ENCODE measurements around the gene EXOC6B. TPM values are rescaled to one million over a fixed set of nuclear protein-coding genes. Genes with fewer than 3 reads are reported as not detected.

Gene EXOC6B
- total and polyA plus RNA-seq, 2 of the 8 experiments (the other 6 are each of a cell fraction or from before 2014, with no cell fraction given), result 13.5 to 33.0 TPM

GRCh38 chr2:72796766-72797165, 29.1 kb downstream of the EXOC6B start:
- DNase-seq (ENCODE audit: low read depth in 1 of 2, low spot score in 2 of 2), result no peak
- Histone ChIP-seq H3K9me3 (ENCODE audit: insufficient read depth in 2 of 2, low read depth in 1 of 2, low read length in 1 of 2) (no peaks in the 10 kb centered on the region), H3K36me3 (ENCODE audit: control insufficient read depth in 2 of 4, insufficient read depth in 4 of 4, low read length in 3 of 4) (no peaks in the 10 kb centered on the region), H3K23ac (ENCODE audit: insufficient read length) (no peak overlapping the region), H3K4me2 (ENCODE audit: insufficient read depth in 1 of 2, low read depth in 2 of 2, low read length in 2 of 2) (no peak overlapping the region), H3K23me2 (ENCODE audit: low read depth, low read length) (no peaks in the 10 kb centered on the region), H3K56ac (replicated peaks; ENCODE audit: insufficient read length, low read depth, low read length) (no peak overlapping the region), H3K4me3 (ENCODE audit: extremely low read depth in 1 of 4, insufficient read depth in 2 of 4, low read depth in 3 of 4, low read length in 4 of 4) (no peak overlapping the region), H3K9ac (replicated peaks in 1 of 4; ENCODE audit: extremely low read depth in 1 of 4, low read depth in 3 of 4, low read length in 3 of 4) (no peak overlapping the region), H2AFZ (ENCODE audit: low read length) (no peak overlapping the region), H3K79me1 (ENCODE audit: low read depth, low read length) (no peaks in the 10 kb centered on the region), H3K4ac (replicated peaks; ENCODE audit: insufficient read length, low read depth, low read length) (no peak overlapping the region), H3K14ac (ENCODE audit: insufficient read length) (no peak overlapping the region), H2AK5ac (ENCODE audit: low read depth, low read length) (no peak overlapping the region), H2BK20ac (ENCODE audit: low read length) (no peak overlapping the region), H3K18ac (ENCODE audit: extremely low read depth, low read length) (no peak overlapping the region), H3K79me2 (ENCODE audit: control insufficient read depth in 1 of 2, insufficient read depth in 2 of 2, low read length in 2 of 2) (peaks cover 0 to 3% of the 10 kb centered on the region in 2 experiments; a peak in 2 of 4 replicates), H4K8ac (ENCODE audit: extremely low read depth, insufficient read depth, low read length) (no peak overlapping the region), H4K20me1 (replicated peaks in 1 of 2; ENCODE audit: control insufficient read depth in 1 of 2, insufficient read depth in 2 of 2, low read length in 2 of 2) (no peaks in the 10 kb centered on the region), H2BK15ac (ENCODE audit: low read length) (no peak overlapping the region), H2BK12ac (ENCODE audit: low read depth, low read length) (no peak overlapping the region), H4K5ac (ENCODE audit: insufficient read length, low read depth, low read length) (no peak overlapping the region), H4K91ac (replicated peaks; ENCODE audit: insufficient read length, low read length) (no peak overlapping the region), H2BK120ac (replicated peaks; ENCODE audit: low read depth, low read length) (no peak overlapping the region), H3K27ac (ENCODE audit: low read depth, low read length) (no peak overlapping the region), H3K4me1 (replicated peaks in 1 of 4; ENCODE audit: control insufficient read depth in 3 of 4, insufficient read depth in 4 of 4, low read length in 3 of 4) (no peaks in the 10 kb centered on the region), H2BK5ac (ENCODE audit: low read depth, low read length) (no peak overlapping the region), H3K27me3 (replicated peaks in 1 of 4; ENCODE audit: control insufficient read depth in 3 of 4, extremely low read depth in 1 of 4, insufficient read depth in 3 of 4, low read length in 3 of 4) (no peaks in the 10 kb centered on the region)
- ChIA-PET CTCF (ENCODE audit: partially characterized antibody) (interaction anchor here (0.6 to 2.1 kb wide), 6 partner anchors 11 to 1283 kb away, joined by 3 to 7 read pairs (median 4); no protein-coding TSS in a partner anchor), POLR2A (ENCODE audit: partially characterized antibody) (interaction anchor here (0.6 to 1.1 kb wide), 2 partner anchors 26 to 437 kb away, joined by 3 read pairs; no protein-coding TSS in a partner anchor)
- TF ChIP-seq JUN (IDR thresholded peaks at IDR 0.05; ENCODE audit: low read depth, low read length) (no peak), KDM4A (IDR thresholded peaks at IDR 0.05; ENCODE audit: low read depth, low read length, severe bottlenecking) (no peak), CHD2 (IDR thresholded peaks at IDR 0.05; ENCODE audit: low read length) (no peak), NANOG (IDR thresholded peaks at IDR 0.05; ENCODE audit: insufficient read depth, low read depth, low read length, poor library complexity, severe bottlenecking) (no peak), YY1 (IDR thresholded peaks at IDR 0.05; ENCODE audit: low read depth, low read length) (no peak), CEBPB (IDR thresholded peaks at IDR 0.05; ENCODE audit: low read depth, low read length) (no peak), ATF3 (IDR thresholded peaks at IDR 0.05; ENCODE audit: insufficient read depth, low read depth, low read length) (no peak), GTF2F1 (IDR thresholded peaks at IDR 0.05; ENCODE audit: borderline replicate concordance, low read depth, low read length) (no peak), PHF8 (conservative IDR thresholded peaks at IDR 0.05; ENCODE audit: low read depth, low read length) (no peak), TAF1 (IDR thresholded peaks at IDR 0.05; ENCODE audit: low read depth, low read length) (no peak), TAF7 (optimal IDR thresholded peaks at IDR 0.05; ENCODE audit: borderline replicate concordance, low read depth, low read length) (no peak), MAX (IDR thresholded peaks at IDR 0.05) (no peak), BACH1 (IDR thresholded peaks at IDR 0.05; ENCODE audit: low read length) (no peak)
- no peak for FAIRE-seq
